GM23338 (cell line): ENCODE data around the gene MMAB. TPM values are rescaled to one million over a fixed set of nuclear protein-coding genes. Genes with fewer than 3 reads are reported as not detected.

Source experiments
- ATAC-seq: fragments of 200-7000 bp; cut with Tn5 transposase; 3 replicates; pipeline ENCODE4 v1.9.1; 2020
- DNase-seq: peaks from one replicate; pipeline ENCODE4 v3.0.0-alpha.2; 2015; ENCODE audit warnings: low spot score
- H2AFZ ChIP-seq: fragments of 200-600 bp; sonication (generic); 2 replicates; pipeline ENCODE4 v1.8.0; 2016; ENCODE audit warnings: antibody characterized with exemption, mild to moderate bottlenecking, moderate library complexity
- H3F3A ChIP-seq: fragments of 200-600 bp; sonication (generic); replicated peaks from 2 replicates; pipeline ENCODE4 v1.8.0; 2017; ENCODE audit warnings: antibody characterized with exemption, mixed run types, low read depth
- H3K27ac ChIP-seq: fragments of 200-600 bp; sonication (generic); 2 replicates; pipeline ENCODE4 v1.6.1; 2016; ENCODE audit warnings: low read depth
- H3K27me3 ChIP-seq: fragments of 200-600 bp; sonication (generic); 2 replicates; pipeline ENCODE4 v1.8.0; 2016; ENCODE audit warnings: mild to moderate bottlenecking, mixed run types, moderate library complexity; ENCODE audit not compliant: insufficient read depth
- H3K36me3 ChIP-seq: fragments of 200-600 bp; sonication (generic); 2 replicates; pipeline ENCODE4 v1.8.0; 2016; ENCODE audit warnings: mild to moderate bottlenecking; ENCODE audit not compliant: insufficient read depth
- H3K4me1 ChIP-seq: fragments of 200-600 bp; sonication (generic); 2 replicates; pipeline ENCODE4 v1.8.0; 2016; ENCODE audit warnings: mild to moderate bottlenecking, moderate library complexity; ENCODE audit not compliant: insufficient read depth
- H3K4me2 ChIP-seq: fragments of 200-600 bp; sonication (generic); 2 replicates; pipeline ENCODE4 v1.7.1; 2017; ENCODE audit warnings: mixed run types
- H3K4me3 ChIP-seq: fragments of 200-600 bp; sonication (generic); 2 replicates; pipeline ENCODE4 v1.6.1; 2016; ENCODE audit warnings: mixed run types
- H3K79me2 ChIP-seq: fragments of 200-600 bp; sonication (generic); replicated peaks from 2 replicates; pipeline ENCODE4 v1.8.0; 2017; ENCODE audit warnings: mild to moderate bottlenecking; ENCODE audit not compliant: insufficient read depth
- H3K9me2 ChIP-seq: fragments of 200-600 bp; sonication (generic); 2 replicates; pipeline ENCODE4 v1.8.0; 2017; ENCODE audit not compliant: insufficient read depth
- H4K20me1 ChIP-seq: fragments of 200-600 bp; sonication (generic); replicated peaks from 2 replicates; pipeline ENCODE4 v1.8.0; 2017; ENCODE audit warnings: mild to moderate bottlenecking; ENCODE audit not compliant: insufficient read depth
- H3K27ac Mint-ChIP-seq: 2 replicates; pipeline ENCODE4 v1.8.0; 2020; ENCODE audit warnings: inconsistent platforms, mild to moderate bottlenecking, moderate library complexity, mixed read lengths
- H3K27me3 Mint-ChIP-seq: 3 replicates; pipeline ENCODE4 v1.8.0; 2022; ENCODE audit warnings: low read depth, mild to moderate bottlenecking, moderate library complexity, mixed read lengths, inconsistent platforms; ENCODE audit not compliant: insufficient read depth, poor library complexity
- H3K36me3 Mint-ChIP-seq: 3 replicates; pipeline ENCODE4 v1.8.0; 2021; ENCODE audit warnings: low read depth, mild to moderate bottlenecking, inconsistent platforms, moderate library complexity, mixed read lengths
- H3K4me1 Mint-ChIP-seq: 3 replicates; pipeline ENCODE4 v1.8.0; 2020; ENCODE audit warnings: mild to moderate bottlenecking, inconsistent platforms, mixed read lengths
- H3K4me3 Mint-ChIP-seq: 3 replicates; pipeline ENCODE4 v1.8.0; 2021; ENCODE audit warnings: moderate library complexity, mild to moderate bottlenecking, inconsistent platforms, mixed read lengths
- H3K9me3 Mint-ChIP-seq: 3 replicates; pipeline ENCODE4 v1.8.0; 2020; ENCODE audit warnings: moderate library complexity, mild to moderate bottlenecking, inconsistent platforms, mixed read lengths
- CREB1 ChIP-seq: fragments of 250-450 bp; sonication (Bioruptor Pico); IDR thresholded peaks from 2 replicates; pipeline ENCODE4 v1.5.0; 2020; ENCODE audit warnings: low read depth, mild to moderate bottlenecking, moderate library complexity
- EZH2 ChIP-seq: fragments of 200-600 bp; sonication (generic); IDR thresholded peaks from one replicate; pipeline ENCODE4 v1.8.0; 2017; ENCODE audit warnings: antibody characterized with exemption, mild to moderate bottlenecking, low read depth; ENCODE audit not compliant: unreplicated experiment
- EZH2phosphoT487 ChIP-seq: fragments of 200-600 bp; sonication (generic); IDR thresholded peaks from one replicate; pipeline ENCODE4 v1.8.1; 2018; ENCODE audit warnings: antibody characterized with exemption; ENCODE audit not compliant: unreplicated experiment
- JUNB ChIP-seq: IDR thresholded peaks from one replicate; pipeline ENCODE4 v1.6.1; 2016; ENCODE audit warnings: antibody characterized with exemption; ENCODE audit not compliant: unreplicated experiment
- NANOG ChIP-seq: IDR thresholded peaks from 2 replicates; pipeline ENCODE4 v1.6.1; 2016; ENCODE audit warnings: antibody characterized with exemption, borderline replicate concordance
- POLR2AphosphoS5 ChIP-seq: IDR thresholded peaks from 2 replicates; pipeline ENCODE4 v1.6.1; 2016; ENCODE audit warnings: antibody characterized with exemption, low read depth
- STAT1 ChIP-seq: IDR thresholded peaks from one replicate; pipeline ENCODE4 v1.6.1; 2016; ENCODE audit warnings: antibody characterized with exemption; ENCODE audit not compliant: unreplicated experiment
- ZNF114 ChIP-seq: fragments of 250-450 bp; sonication (Bioruptor Pico); IDR thresholded peaks from 2 replicates; pipeline ENCODE4 v1.5.0; 2020; ENCODE audit warnings: mild to moderate bottlenecking, moderate library complexity
- ZNF331 ChIP-seq: fragments of 250-450 bp; sonication (Bioruptor Pico); IDR thresholded peaks from 2 replicates; pipeline ENCODE4 v1.5.0; 2020; ENCODE audit warnings: low read depth, mild to moderate bottlenecking, moderate library complexity
- polyA plus RNA-seq: library from polyadenylated mRNA; unstranded; fragments of >200 nt; fragmentation: Nextera tagmentation; extraction: Ambion mirVana; gene quantifications from 2 replicates; pipeline ENCODE4 v1.2.1, GENCODE V29; 2016
- total RNA-seq: library from RNA; depleted of rRNA; stranded (reverse); fragments of >200 nt; shearing (Covaris generic); gene quantifications from 2 replicates; pipeline ENCODE4 v1.2.3, GENCODE V29; 2014
- TF ChIP-seq, protein P1 (sequence below): fragments of 250-450 bp; sonication (Bioruptor Pico); IDR thresholded peaks from 2 replicates; pipeline ENCODE4 v1.5.0; 2020; ENCODE audit warnings: mild to moderate bottlenecking, moderate library complexity
- TF ChIP-seq, protein P2 (sequence below), 2 experiments: fragments of 200-600 bp in 1 of 2; sonication (generic) in 1 of 2; conservative IDR thresholded peaks; 2 replicates each; pipeline versions ENCODE4 v1.5.1 to v1.6.1; 2016 to 2017; ENCODE audit warnings: antibody characterized with exemption in 2 of 2, low read depth in 2 of 2, mild to moderate bottlenecking in 2 of 2, moderate library complexity in 1 of 2
- TF ChIP-seq, protein P3 (sequence below): IDR thresholded peaks from one replicate; pipeline ENCODE4 v1.6.1; 2018; ENCODE audit warnings: antibody characterized with exemption; ENCODE audit not compliant: unreplicated experiment
- TF ChIP-seq, protein P4 (sequence below): IDR thresholded peaks from 2 replicates; pipeline ENCODE4 v1.6.1; 2016; ENCODE audit warnings: antibody characterized with exemption

Gene MMAB
- total and polyA plus RNA-seq, 2 experiments from 2014 or later: 24.7 to 38.5 TPM

DNA sequence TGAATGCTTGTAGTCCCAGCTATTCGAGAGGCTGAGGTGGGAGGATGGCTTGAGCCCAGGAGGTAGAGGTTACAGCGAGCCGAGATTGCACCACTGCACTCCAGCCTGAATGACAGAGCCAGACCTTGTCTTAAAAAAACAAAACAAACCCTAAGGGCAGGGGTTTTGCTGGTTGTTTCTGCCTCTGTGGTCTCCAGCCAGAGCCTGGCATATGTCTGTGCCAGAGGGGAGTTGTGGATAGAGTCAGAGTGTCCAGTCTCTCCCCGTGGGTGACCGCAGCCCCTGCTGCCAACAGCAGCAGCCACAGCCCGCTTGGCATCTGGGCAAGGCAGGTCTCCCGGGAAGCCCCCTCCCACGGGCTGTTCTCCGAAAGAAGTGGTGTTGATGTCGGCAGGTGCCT, 37.9 kb upstream of the MMAB start:
- Histone ChIP-seq H4K20me1 (no peaks in the 10 kb centered on the region), H3K9me2 (no peaks in the 10 kb centered on the region), H3F3A (0 out of 2 replicates have a peak, but pooled peaks cover 2% of the 10 kb centered on the region), H3K27me3 (no peaks in the 10 kb centered on the region), H3K79me2 (no peaks in the 10 kb centered on the region), H3K4me1 (peaks cover 3% of the 10 kb centered on the region; the same call in 1 of the 2 replicates), H3K36me3 (no peaks in the 10 kb centered on the region), H3K27ac (no peak overlapping the region), H3K4me2 (no peak overlapping the region), H2AFZ (no peak overlapping the region), H3K4me3 (no peak overlapping the region)
- Mint-ChIP-seq H3K4me1 (peaks cover 17% of the 10 kb centered on the region), H3K9me3 (no peaks in the 10 kb centered on the region), H3K27me3 (peaks cover 11% of the 10 kb centered on the region), H3K36me3 (no peaks in the 10 kb centered on the region), H3K4me3 (no peak overlapping the region), H3K27ac (no peak overlapping the region)
- no peak for DNase-seq
- TF ChIP-seq, protein P1, sequence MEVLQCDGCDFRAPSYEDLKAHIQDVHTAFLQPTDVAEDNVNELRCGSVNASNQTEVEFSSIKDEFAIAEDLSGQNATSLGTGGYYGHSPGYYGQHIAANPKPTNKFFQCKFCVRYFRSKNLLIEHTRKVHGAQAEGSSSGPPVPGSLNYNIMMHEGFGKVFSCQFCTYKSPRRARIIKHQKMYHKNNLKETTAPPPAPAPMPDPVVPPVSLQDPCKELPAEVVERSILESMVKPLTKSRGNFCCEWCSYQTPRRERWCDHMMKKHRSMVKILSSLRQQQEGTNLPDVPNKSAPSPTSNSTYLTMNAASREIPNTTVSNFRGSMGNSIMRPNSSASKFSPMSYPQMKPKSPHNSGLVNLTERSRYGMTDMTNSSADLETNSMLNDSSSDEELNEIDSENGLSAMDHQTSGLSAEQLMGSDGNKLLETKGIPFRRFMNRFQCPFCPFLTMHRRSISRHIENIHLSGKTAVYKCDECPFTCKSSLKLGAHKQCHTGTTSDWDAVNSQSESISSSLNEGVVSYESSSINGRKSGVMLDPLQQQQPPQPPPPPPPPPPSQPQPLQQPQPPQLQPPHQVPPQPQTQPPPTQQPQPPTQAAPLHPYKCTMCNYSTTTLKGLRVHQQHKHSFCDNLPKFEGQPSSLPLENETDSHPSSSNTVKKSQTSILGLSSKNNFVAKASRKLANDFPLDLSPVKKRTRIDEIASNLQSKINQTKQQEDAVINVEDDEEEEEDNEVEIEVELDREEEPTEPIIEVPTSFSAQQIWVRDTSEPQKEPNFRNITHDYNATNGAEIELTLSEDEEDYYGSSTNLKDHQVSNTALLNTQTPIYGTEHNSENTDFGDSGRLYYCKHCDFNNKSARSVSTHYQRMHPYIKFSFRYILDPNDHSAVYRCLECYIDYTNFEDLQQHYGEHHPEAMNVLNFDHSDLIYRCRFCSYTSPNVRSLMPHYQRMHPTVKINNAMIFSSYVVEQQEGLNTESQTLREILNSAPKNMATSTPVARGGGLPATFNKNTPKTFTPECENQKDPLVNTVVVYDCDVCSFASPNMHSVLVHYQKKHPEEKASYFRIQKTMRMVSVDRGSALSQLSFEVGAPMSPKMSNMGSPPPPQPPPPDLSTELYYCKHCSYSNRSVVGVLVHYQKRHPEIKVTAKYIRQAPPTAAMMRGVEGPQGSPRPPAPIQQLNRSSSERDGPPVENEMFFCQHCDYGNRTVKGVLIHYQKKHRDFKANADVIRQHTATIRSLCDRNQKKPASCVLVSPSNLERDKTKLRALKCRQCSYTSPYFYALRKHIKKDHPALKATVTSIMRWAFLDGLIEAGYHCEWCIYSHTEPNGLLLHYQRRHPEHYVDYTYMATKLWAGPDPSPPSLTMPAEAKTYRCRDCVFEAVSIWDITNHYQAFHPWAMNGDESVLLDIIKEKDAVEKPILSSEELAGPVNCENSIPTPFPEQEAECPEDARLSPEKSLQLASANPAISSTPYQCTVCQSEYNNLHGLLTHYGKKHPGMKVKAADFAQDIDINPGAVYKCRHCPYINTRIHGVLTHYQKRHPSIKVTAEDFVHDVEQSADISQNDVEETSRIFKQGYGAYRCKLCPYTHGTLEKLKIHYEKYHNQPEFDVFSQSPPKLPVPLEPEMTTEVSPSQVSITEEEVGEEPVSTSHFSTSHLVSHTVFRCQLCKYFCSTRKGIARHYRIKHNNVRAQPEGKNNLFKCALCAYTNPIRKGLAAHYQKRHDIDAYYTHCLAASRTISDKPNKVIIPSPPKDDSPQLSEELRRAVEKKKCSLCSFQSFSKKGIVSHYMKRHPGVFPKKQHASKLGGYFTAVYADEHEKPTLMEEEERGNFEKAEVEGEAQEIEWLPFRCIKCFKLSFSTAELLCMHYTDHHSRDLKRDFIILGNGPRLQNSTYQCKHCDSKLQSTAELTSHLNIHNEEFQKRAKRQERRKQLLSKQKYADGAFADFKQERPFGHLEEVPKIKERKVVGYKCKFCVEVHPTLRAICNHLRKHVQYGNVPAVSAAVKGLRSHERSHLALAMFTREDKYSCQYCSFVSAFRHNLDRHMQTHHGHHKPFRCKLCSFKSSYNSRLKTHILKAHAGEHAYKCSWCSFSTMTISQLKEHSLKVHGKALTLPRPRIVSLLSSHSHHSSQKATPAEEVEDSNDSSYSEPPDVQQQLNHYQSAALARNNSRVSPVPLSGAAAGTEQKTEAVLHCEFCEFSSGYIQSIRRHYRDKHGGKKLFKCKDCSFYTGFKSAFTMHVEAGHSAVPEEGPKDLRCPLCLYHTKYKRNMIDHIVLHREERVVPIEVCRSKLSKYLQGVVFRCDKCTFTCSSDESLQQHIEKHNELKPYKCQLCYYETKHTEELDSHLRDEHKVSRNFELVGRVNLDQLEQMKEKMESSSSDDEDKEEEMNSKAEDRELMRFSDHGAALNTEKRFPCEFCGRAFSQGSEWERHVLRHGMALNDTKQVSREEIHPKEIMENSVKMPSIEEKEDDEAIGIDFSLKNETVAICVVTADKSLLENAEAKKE (CRISPR knock-in tag): no peak
- TF ChIP-seq EZH2phosphoT487 (no peak), CREB1 (CRISPR knock-in tag) (no peak), ZNF114 (CRISPR knock-in tag) (no peak), POLR2AphosphoS5 (no peak), ZNF331 (CRISPR knock-in tag) (no peak), NANOG (no peak), JUNB (no peak), EZH2 (no peak), STAT1 (no peak)
- TF ChIP-seq, protein P2, sequence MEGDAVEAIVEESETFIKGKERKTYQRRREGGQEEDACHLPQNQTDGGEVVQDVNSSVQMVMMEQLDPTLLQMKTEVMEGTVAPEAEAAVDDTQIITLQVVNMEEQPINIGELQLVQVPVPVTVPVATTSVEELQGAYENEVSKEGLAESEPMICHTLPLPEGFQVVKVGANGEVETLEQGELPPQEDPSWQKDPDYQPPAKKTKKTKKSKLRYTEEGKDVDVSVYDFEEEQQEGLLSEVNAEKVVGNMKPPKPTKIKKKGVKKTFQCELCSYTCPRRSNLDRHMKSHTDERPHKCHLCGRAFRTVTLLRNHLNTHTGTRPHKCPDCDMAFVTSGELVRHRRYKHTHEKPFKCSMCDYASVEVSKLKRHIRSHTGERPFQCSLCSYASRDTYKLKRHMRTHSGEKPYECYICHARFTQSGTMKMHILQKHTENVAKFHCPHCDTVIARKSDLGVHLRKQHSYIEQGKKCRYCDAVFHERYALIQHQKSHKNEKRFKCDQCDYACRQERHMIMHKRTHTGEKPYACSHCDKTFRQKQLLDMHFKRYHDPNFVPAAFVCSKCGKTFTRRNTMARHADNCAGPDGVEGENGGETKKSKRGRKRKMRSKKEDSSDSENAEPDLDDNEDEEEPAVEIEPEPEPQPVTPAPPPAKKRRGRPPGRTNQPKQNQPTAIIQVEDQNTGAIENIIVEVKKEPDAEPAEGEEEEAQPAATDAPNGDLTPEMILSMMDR (conservative IDR thresholded peaks at IDR 0.05; ENCODE audit: low read depth in 2 of 2): no peak
- TF ChIP-seq, protein P3, sequence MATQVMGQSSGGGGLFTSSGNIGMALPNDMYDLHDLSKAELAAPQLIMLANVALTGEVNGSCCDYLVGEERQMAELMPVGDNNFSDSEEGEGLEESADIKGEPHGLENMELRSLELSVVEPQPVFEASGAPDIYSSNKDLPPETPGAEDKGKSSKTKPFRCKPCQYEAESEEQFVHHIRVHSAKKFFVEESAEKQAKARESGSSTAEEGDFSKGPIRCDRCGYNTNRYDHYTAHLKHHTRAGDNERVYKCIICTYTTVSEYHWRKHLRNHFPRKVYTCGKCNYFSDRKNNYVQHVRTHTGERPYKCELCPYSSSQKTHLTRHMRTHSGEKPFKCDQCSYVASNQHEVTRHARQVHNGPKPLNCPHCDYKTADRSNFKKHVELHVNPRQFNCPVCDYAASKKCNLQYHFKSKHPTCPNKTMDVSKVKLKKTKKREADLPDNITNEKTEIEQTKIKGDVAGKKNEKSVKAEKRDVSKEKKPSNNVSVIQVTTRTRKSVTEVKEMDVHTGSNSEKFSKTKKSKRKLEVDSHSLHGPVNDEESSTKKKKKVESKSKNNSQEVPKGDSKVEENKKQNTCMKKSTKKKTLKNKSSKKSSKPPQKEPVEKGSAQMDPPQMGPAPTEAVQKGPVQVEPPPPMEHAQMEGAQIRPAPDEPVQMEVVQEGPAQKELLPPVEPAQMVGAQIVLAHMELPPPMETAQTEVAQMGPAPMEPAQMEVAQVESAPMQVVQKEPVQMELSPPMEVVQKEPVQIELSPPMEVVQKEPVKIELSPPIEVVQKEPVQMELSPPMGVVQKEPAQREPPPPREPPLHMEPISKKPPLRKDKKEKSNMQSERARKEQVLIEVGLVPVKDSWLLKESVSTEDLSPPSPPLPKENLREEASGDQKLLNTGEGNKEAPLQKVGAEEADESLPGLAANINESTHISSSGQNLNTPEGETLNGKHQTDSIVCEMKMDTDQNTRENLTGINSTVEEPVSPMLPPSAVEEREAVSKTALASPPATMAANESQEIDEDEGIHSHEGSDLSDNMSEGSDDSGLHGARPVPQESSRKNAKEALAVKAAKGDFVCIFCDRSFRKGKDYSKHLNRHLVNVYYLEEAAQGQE: no peak
- TF ChIP-seq, protein P4, sequence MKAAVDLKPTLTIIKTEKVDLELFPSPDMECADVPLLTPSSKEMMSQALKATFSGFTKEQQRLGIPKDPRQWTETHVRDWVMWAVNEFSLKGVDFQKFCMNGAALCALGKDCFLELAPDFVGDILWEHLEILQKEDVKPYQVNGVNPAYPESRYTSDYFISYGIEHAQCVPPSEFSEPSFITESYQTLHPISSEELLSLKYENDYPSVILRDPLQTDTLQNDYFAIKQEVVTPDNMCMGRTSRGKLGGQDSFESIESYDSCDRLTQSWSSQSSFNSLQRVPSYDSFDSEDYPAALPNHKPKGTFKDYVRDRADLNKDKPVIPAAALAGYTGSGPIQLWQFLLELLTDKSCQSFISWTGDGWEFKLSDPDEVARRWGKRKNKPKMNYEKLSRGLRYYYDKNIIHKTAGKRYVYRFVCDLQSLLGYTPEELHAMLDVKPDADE: no peak
- ATAC-seq: no peak
